Measurements from ENCODE around the gene TTLL3.

Gene TTLL3

DNA sequence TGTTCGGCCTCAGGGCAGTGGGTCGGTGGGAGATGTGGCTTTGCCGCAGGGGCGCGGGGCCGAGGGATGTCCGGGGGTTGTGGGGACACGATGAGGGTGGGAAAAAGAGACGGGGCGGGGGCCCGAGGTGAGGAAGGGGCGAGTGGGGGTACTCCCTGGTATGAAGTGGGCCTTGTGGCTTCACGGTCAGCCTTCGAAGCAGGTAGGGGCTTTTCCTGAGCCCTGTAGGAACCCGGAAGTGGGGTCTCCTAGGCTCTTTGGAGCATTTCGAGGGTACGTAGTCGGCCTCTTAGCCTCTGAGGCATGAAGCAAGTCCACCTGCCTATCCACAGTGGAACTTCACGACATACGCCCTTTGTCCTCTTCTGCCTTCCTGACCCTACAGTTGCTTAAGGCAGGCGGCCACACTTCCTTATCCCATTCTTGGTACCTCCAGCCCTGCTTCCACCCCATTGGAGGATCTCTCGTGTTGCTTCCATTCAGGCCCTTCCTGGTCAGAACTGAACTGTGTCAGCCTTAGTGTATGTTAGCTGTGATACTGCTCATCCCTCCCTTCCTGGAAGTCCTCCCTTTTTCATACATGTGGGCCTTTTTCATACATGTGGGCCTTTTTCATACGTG is 16.8 kb upstream of the TTLL3 start:
- H3K27ac ChIP-seq = peak overlapping the region; percentile 90
- H3K4me3 ChIP-seq (ENCODE audit: low read depth, low read length) = peak overlapping the region; percentile 92
- peak overlapping the region; percentile 92 for H3K9ac ChIP-seq
- H3K27me3 ChIP-seq (ENCODE audit: control insufficient read depth, insufficient read depth, low read length) = no peaks in the 10 kb centered on the region
- H3K4me2 ChIP-seq (ENCODE audit: low read length) = peak overlapping the region; percentile 90
- H3K36me3 ChIP-seq (ENCODE audit: control insufficient read depth, insufficient read depth, low read length) = no peaks in the 10 kb centered on the region
- peak overlapping the region; percentile 84 for H2AFZ ChIP-seq
- no peaks in the 10 kb centered on the region for H3K9me3 ChIP-seq (ENCODE audit: control insufficient read depth, low read length)
- H3K79me2 ChIP-seq = peaks cover 41% of the 10 kb centered on the region
- peaks cover 15% of the 10 kb centered on the region for H3K4me1 ChIP-seq
- TF ChIP-seq, protein P1, sequence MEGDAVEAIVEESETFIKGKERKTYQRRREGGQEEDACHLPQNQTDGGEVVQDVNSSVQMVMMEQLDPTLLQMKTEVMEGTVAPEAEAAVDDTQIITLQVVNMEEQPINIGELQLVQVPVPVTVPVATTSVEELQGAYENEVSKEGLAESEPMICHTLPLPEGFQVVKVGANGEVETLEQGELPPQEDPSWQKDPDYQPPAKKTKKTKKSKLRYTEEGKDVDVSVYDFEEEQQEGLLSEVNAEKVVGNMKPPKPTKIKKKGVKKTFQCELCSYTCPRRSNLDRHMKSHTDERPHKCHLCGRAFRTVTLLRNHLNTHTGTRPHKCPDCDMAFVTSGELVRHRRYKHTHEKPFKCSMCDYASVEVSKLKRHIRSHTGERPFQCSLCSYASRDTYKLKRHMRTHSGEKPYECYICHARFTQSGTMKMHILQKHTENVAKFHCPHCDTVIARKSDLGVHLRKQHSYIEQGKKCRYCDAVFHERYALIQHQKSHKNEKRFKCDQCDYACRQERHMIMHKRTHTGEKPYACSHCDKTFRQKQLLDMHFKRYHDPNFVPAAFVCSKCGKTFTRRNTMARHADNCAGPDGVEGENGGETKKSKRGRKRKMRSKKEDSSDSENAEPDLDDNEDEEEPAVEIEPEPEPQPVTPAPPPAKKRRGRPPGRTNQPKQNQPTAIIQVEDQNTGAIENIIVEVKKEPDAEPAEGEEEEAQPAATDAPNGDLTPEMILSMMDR (IDR thresholded peaks at IDR 0.05) = no peak

DNA sequence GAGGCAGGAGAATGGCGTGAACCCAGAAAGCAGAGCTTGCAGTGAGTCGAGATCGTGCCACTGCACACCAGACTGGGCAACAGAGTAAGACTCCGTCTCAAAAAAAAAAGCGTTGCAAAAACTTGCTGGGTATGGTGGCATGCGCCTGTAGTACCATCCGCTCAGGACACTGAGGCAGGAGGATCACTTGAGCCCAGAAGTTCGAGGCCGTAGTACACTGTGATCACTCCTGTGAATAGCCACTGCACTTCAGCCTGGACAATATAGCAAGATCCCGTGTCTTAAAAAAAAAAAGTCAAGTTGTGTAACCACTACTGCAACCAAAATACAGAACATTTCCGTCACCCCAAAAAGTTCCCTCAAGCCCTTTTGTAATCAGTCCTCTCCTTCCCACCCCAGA is 15.7 kb upstream of the TTLL3 start:
- no peaks in the 10 kb centered on the region for H3K36me3 ChIP-seq (ENCODE audit: control insufficient read depth, insufficient read depth, low read length)
- TF ChIP-seq, protein P1 (IDR thresholded peaks at IDR 0.05) = no peak
- no peak overlapping the region for H3K9ac ChIP-seq
- no peak overlapping the region for H2AFZ ChIP-seq
- H3K4me1 ChIP-seq = peaks cover 15% of the 10 kb centered on the region
- no peaks in the 10 kb centered on the region for H3K9me3 ChIP-seq (ENCODE audit: control insufficient read depth, low read length)
- H3K27ac ChIP-seq = no peak overlapping the region
- H3K27me3 ChIP-seq (ENCODE audit: control insufficient read depth, insufficient read depth, low read length) = no peaks in the 10 kb centered on the region
- H3K79me2 ChIP-seq = peaks cover 42% of the 10 kb centered on the region
- no peak overlapping the region for H3K4me3 ChIP-seq (ENCODE audit: low read depth, low read length)
- no peak overlapping the region for H3K4me2 ChIP-seq (ENCODE audit: low read length)

DNA sequence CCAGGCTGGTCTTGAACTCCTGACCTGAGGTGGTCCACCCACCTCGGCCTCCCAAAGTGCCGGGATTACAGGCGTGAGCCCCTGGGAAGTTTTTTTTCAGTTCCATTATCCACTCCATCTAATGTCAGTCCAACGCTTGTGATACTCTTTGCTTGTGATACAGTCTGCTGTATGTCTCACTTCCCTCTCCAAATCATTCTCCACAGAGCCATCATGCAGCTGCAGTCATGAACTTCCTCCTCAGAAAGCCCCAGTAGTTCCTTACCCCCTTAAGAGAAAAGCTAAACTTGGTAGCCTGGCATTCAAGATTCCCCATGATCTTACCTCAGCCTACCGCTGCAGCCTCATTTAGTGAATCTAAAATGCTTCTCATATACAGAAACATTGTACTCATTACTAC is 14.9 kb upstream of the TTLL3 start:
- Histone ChIP-seq H3K27ac (no peak overlapping the region), H3K4me3 (ENCODE audit: low read depth, low read length) (no peak overlapping the region), H3K27me3 (ENCODE audit: control insufficient read depth, insufficient read depth, low read length) (no peaks in the 10 kb centered on the region), H3K9me3 (ENCODE audit: control insufficient read depth, low read length) (no peaks in the 10 kb centered on the region), H3K36me3 (ENCODE audit: control insufficient read depth, insufficient read depth, low read length) (no peaks in the 10 kb centered on the region), H3K9ac (no peak overlapping the region), H2AFZ (no peak overlapping the region), H3K4me2 (ENCODE audit: low read length) (no peak overlapping the region), H3K79me2 (peaks cover 45% of the 10 kb centered on the region), H3K4me1 (peaks cover 15% of the 10 kb centered on the region)
- TF ChIP-seq, protein P1 (IDR thresholded peaks at IDR 0.05) = no peak

DNA sequence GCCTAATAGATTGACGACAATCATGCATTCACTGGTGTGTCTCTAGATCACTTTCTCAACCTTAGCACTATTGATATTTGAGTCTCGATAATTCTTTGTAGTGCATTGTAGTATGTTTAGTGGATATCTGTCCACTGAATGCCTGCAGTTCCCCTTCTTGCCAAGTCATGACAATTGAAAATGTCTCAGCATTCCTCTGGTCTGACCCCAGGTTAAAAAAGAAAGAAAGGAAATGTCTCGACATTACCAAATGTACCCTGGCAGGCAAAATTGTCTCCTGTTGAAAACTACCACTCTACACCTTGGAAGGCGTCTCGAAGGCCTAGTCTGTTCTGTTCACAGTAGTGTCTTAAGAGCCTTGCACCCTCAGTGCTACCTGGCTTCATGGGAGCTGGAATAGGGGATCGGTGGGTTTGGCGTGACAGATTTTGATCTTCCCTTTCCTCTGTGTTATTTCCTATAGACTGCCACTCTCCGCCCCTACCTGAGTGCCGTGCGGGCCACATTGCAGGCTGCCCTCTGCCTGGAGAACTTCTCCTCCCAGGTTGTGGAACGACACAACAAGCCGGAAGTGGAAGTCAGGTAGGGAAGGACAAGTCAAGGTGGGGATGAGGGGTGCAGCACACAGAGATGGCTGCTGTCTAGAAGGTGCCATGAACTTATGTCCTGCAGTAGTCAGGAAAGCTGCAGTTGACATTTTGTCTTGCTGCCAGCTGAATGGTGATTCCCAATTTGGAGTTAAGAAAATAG is 12.7 kb upstream of the TTLL3 start:
- Histone ChIP-seq H2AFZ (no peak overlapping the region), H3K9me3 (ENCODE audit: control insufficient read depth, low read length) (no peaks in the 10 kb centered on the region), H3K9ac (no peak overlapping the region), H3K4me2 (ENCODE audit: low read length) (no peak overlapping the region), H3K36me3 (ENCODE audit: control insufficient read depth, insufficient read depth, low read length) (no peaks in the 10 kb centered on the region), H3K27ac (no peak overlapping the region), H3K27me3 (ENCODE audit: control insufficient read depth, insufficient read depth, low read length) (no peaks in the 10 kb centered on the region), H3K79me2 (peaks cover 45% of the 10 kb centered on the region), H3K4me3 (ENCODE audit: low read depth, low read length) (no peak overlapping the region), H3K4me1 (peaks cover 10% of the 10 kb centered on the region)
- TF ChIP-seq, protein P1 (IDR thresholded peaks at IDR 0.05) = no peak

All from parathyroid adenoma (tissue), 2 donors.